ENCODE measurements around the gene COBL. TPM values are rescaled to one million over a fixed set of nuclear protein-coding genes. Genes with fewer than 3 reads are reported as not detected.

COBL gene
- total and polyA plus RNA-seq, 2 donors (not counting 3 experiments of a cell fraction or from before 2014, with no cell fraction given): 0.11 TPM; not detected in 1

- H3K79me2 ChIP-seq (ENCODE audit: control insufficient read depth, insufficient read depth, low read length): no peaks in the 10 kb centered on the region
- no peak for DNase-seq (ENCODE audit: low read depth, low spot score)
- no peaks in the 10 kb centered on the region for H3K9me3 ChIP-seq (replicated peaks; ENCODE audit: control insufficient read depth, insufficient read depth, low read length)
- BruUV-seq (replicated peaks): no TSS peak
- H3K4me3 ChIP-seq (replicated peaks in 1 of 3; ENCODE audit: insufficient read depth in 1 of 3, low read depth in 1 of 3, low read length in 3 of 3): no peak overlapping the region
- TF ChIP-seq POLR2A (IDR thresholded peaks at IDR 0.05; ENCODE audit: low read depth, low read length) (no peak), MAX (IDR thresholded peaks at IDR 0.05; ENCODE audit: insufficient read depth, insufficient read length) (no peak), EZH2 (IDR thresholded peaks at IDR 0.05; ENCODE audit: borderline replicate concordance, low read depth, low read length, severe bottlenecking) (no peak), POLR2AphosphoS5 (IDR thresholded peaks at IDR 0.05; ENCODE audit: insufficient read depth, low read depth, low read length) (no peak), MYC (IDR thresholded peaks at IDR 0.05; ENCODE audit: low read depth, low read length) (no peak), FOS (IDR thresholded peaks at IDR 0.05; ENCODE audit: borderline replicate concordance, insufficient read depth, low read length) (no peak), JUN (IDR thresholded peaks at IDR 0.05; ENCODE audit: borderline replicate concordance, insufficient read depth, insufficient read length, low read depth) (no peak), GATA2 (IDR thresholded peaks at IDR 0.05; ENCODE audit: insufficient read depth, insufficient read length, low read depth, low read length) (no peak), CTCF (IDR thresholded peaks at IDR 0.05; ENCODE audit: extremely low read depth in 1 of 2, insufficient read depth in 1 of 2, low read depth in 1 of 2, low read length in 2 of 2) (no peak)
- no peaks in the 10 kb centered on the region for H3K36me3 ChIP-seq (ENCODE audit: control insufficient read depth in 2 of 2, extremely low read depth in 1 of 2, insufficient read depth in 2 of 2, low read length in 2 of 2)
- H4K20me1 ChIP-seq (replicated peaks; ENCODE audit: control insufficient read depth, extremely low read depth, insufficient read depth, low read length): no peaks in the 10 kb centered on the region
- FAIRE-seq: no peak
- no peak overlapping the region for H2AFZ ChIP-seq (ENCODE audit: low read depth, low read length)
- H3K9ac ChIP-seq (replicated peaks; ENCODE audit: extremely low read depth, insufficient read depth, low read length): no peak overlapping the region
- dilution Hi-C loops (cut with MboI; ENCODE audit: extremely low pct_ligation_motif_present, low sequenced_read_pairs) (no loop called here), intact Hi-C loops (cut with micrococcal nuclease) (no loop called here)
- CTCF ChIA-PET: no interaction called here
- no peaks in the 10 kb centered on the region for H3K9me1 ChIP-seq (replicated peaks; ENCODE audit: control insufficient read depth, extremely low read depth, insufficient read depth, low read length)
- POLR2A ChIA-PET: no interaction called here
- no peaks in the 10 kb centered on the region for H3K27me3 ChIP-seq (ENCODE audit: control insufficient read depth in 2 of 2, insufficient read depth in 2 of 2, low read length in 2 of 2)
- no peak overlapping the region for H3K27ac ChIP-seq (ENCODE audit: insufficient read depth, low read depth, low read length)
- H3K4me1 ChIP-seq (ENCODE audit: control insufficient read depth, extremely low read depth, insufficient read depth, low read length): no peaks in the 10 kb centered on the region
- no peak overlapping the region for H3K4me2 ChIP-seq (ENCODE audit: insufficient read depth, low read length)
Observed at GRCh38 chr7:51269321-51269720, 47.3 kb downstream of the COBL start.
